Metanephros (tissue), 2 donors: Measurements from ENCODE around the gene ACHE. TPM values are rescaled to one million over a fixed set of nuclear protein-coding genes. Genes with fewer than 3 reads are reported as not detected.

ENCODE experiments used
- small RNA-seq: library from RNA; depleted of rRNA; stranded (forward); fragments of <200 nt; gene quantifications from one replicate; pipeline ENCODE3, GENCODE V24; 2014; ENCODE audit warnings: low replicate concordance
- total RNA-seq: library from RNA; depleted of rRNA; stranded (reverse); fragments of >200 nt; gene quantifications from one replicate; pipeline ENCODE4 v1.2.3, GENCODE V29; 2014

Gene ACHE
- total RNA-seq, result 25.6 TPM

DNA sequence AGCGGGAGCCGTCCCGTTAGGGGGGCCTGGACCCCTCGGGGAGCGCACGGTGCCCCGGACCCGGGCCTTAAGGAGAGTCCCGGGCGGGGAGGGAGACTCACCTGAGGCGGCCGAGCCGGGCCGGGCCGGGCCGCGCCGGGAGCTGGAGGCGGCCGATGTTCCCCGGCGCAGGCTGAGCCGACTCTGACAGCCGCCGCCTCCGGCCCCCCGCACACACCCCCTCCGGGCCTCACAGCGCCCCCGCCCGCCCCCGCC, at the start of gene ACHE:
Gene ACHE, minus strand, starts transcription at position 188 of the 255 bp plus-strand sequence. CDS start 1,656 bp downstream, outside the sequence.

DNA sequence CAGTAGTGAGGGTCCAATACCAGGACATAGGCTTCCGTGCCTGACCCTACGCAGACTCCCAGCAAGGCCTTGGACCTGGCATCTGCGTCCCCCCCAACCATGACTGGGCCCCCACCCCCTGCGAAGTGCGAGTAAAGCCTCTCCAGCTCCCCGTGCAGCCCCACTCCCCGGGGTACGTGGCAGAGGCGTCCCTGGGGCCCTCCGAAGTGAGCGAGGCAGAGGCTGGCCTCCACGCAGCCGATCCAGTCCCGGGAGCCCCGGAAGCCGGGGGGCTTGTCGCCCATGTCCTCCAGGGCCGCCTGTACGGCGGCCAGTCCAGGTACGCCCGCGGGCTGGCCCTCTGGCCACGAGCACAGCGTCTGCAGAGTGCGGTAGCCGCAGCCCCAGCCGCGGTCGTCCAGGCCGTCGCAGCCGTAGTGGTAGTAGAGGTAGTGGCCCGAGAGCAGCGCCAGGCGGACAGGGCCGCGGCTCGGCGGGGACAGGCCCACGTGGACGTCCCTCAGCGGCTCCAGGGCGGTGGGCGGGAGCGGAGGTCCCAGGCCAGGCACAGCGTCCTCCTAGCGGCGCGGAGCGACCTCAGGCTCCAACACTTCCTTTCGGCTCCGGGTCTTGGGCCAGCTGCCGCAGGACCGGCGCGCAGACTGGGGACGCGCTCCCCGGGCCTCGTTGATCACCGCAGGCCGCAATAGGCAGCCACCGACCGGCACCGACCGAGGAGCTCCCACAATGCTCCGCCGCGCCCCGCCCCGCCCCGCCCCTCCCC, 6.5 kb downstream of the ACHE start, which contains the start of gene UFSP1:
Gene UFSP1, minus strand, starts transcription at position 728 of the 763 bp plus-strand sequence. Its CDS starts 444 bp downstream, at position 284.

DNA sequence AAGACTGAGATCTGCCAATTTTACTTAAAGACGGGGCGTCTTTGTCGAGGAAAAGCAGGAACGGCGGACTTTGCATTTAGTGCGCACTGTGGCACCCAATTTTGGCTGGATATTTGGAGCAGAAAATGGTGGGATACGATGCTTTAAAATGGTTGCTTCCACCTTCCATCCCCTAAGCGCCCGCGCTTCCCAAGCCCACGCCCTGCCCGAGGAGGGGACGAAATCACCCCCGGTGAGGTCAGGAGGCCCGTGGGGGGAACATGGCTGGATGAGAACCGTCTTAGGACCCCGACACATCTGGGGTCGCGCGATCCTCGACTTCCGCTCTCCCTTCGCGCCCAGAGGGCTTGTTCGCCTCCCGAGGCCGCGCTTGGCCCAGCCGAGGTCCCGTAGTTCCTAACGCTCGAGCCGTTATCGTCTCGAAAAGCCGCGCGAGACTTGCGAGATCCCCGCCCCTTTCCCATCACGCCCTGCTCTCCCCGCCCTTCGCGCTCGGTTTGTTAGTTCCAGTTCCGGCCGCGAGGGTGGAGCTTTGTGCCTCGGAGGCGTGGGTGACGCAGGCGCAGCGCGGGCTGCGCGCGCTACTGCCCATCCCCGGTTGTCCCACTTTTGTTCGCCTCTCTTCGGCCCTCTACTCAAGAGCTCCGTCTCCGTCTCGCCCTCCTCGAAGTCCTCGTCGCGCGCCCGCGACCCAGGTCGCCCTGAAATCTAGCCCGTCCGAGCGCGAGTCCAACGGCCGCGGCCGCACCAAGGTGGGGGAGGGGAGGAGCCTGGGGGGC, 20.9 kb downstream of the ACHE start, which contains the start of gene SRRT:
Gene SRRT, plus strand, starts transcription at position 527 of the 779 bp plus-strand sequence. CDS start 488 bp downstream, outside the sequence.

DNA sequence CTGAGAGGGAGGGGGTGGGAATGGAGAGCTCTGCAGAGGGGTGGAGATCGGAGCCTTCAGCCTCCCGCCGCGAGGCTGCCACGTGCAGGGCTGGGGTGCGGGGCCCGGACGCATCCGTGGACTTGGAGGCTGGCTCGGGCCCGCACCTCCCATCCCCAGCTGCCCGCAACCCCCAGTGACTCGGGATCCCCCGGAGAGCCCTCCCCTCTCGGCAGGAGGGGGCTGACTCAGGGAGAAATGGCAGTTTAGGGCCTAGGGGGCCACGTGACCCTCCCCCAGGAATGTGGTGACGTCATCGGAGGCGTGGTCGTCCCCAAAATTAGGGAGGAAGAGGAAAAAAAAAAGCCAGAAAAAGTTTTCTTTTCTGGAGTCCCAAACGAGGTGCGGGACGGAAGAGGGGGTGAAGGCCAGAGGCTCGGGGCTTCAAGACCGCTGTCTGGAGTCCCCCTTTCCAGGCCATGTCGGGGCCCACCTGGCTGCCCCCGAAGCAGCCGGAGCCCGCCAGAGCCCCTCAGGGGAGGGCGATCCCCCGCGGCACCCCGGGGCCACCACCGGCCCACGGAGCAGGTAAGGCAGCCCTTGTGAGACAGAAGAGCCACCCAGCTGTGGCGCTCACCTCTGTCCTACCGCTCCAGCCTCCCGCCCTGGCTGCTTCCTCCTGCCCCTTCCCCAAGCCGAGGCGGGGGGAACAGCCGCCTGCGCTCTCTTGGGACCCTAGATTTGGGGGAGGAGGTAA, 28.5 kb downstream of the ACHE start, which contains the start of gene TRIP6:
Gene TRIP6, plus strand, starts transcription at position 348 of the 736 bp plus-strand sequence. Its CDS starts 111 bp downstream, at position 459.

GRCh38 chr7:100852048-100852872, 43.4 kb downstream of the ACHE start, which contains the start of gene SLC12A9:
TSS of gene SLC12A9 (plus strand) at chr7:100852713. CDS start at chr7:100854198, 1,485 bp downstream.

Small RNAs within 50 kb of the gene (small RNA-seq; reads per million reads assigned to genes)
- gene RN7SL549P, result not detected
- gene RPS29P15, result not detected

Other genes starting within 250 kb of the ACHE start
- gene ACTL6B, start 239.4 kb downstream of the ACHE start, total RNA-seq, result not detected
- 209 TPM for gene GNB2, start 222.1 kb downstream of the ACHE start, total RNA-seq
- 36.3 TPM for gene GIGYF1, start 201.6 kb downstream of the ACHE start, total RNA-seq
- gene POP7, start 189.8 kb downstream of the ACHE start, total RNA-seq, result 46.1 TPM
- not detected for gene EPO, start 175.4 kb downstream of the ACHE start, total RNA-seq
- not detected for gene ZAN, start 162.3 kb downstream of the ACHE start, total RNA-seq
- gene EPHB4, start 68.4 kb downstream of the ACHE start, total RNA-seq, result 91.7 TPM
- 25.4 TPM for gene SLC12A9, start 43.2 kb downstream of the ACHE start, total RNA-seq
- 73.4 TPM for gene TRIP6, start 28.5 kb downstream of the ACHE start, total RNA-seq
- gene SRRT, start 20.8 kb downstream of the ACHE start, total RNA-seq, result 81.9 TPM
- gene UFSP1, start 6.2 kb downstream of the ACHE start, total RNA-seq, result 4.5 TPM
- gene MUC3A, start 53.6 kb upstream of the ACHE start, total RNA-seq, result 0.35 TPM
- gene MUC12, start 73.7 kb upstream of the ACHE start, total RNA-seq, result not detected
- under 0.01 TPM for gene MUC17, start 124.2 kb upstream of the ACHE start, total RNA-seq
- 16.9 TPM for gene TRIM56, start 189.6 kb upstream of the ACHE start, total RNA-seq
- 3.4 TPM for gene SERPINE1, start 231.2 kb upstream of the ACHE start, total RNA-seq